Endothelial cell (in vitro differentiated cells): ENCODE measurements around the gene OR10J1. TPM values are rescaled to one million over a fixed set of nuclear protein-coding genes. Genes with fewer than 3 reads are reported as not detected.

Experiments used
- DNase-seq: peaks from one replicate; pipeline ENCODE4 v3.0.0; 2021; ENCODE audit warnings: low spot score
- H3K27ac Mint-ChIP-seq: one replicate; pipeline ENCODE4 v1.8.0; 2021; ENCODE audit warnings: mixed read lengths, inconsistent platforms; ENCODE audit not compliant: unreplicated experiment
- H3K27me3 Mint-ChIP-seq: one replicate; pipeline ENCODE4 v1.8.0; 2021; ENCODE audit warnings: mild to moderate bottlenecking, moderate library complexity, mixed read lengths, inconsistent platforms; ENCODE audit not compliant: unreplicated experiment
- H3K36me3 Mint-ChIP-seq: one replicate; pipeline ENCODE4 v1.8.0; 2021; ENCODE audit warnings: mild to moderate bottlenecking, low read depth, mixed read lengths, inconsistent platforms; ENCODE audit not compliant: unreplicated experiment
- H3K4me1 Mint-ChIP-seq: one replicate; pipeline ENCODE4 v1.8.0; 2021; ENCODE audit warnings: mild to moderate bottlenecking, mixed read lengths, inconsistent platforms; ENCODE audit not compliant: unreplicated experiment
- H3K4me3 Mint-ChIP-seq: one replicate; pipeline ENCODE4 v1.8.0; 2021; ENCODE audit warnings: mild to moderate bottlenecking, mixed read lengths, inconsistent platforms; ENCODE audit not compliant: unreplicated experiment
- H3K9me3 Mint-ChIP-seq: one replicate; pipeline ENCODE4 v1.8.0; 2021; ENCODE audit warnings: mixed read lengths, inconsistent platforms; ENCODE audit not compliant: unreplicated experiment
- total RNA-seq: library from RNA; stranded (reverse); fragmentation: NEBNext Ultra II Directional; extraction: Animal tissue kit (Norgen Biotek cat#: 25700); gene quantifications from one replicate; pipeline ENCODE4 v1.2.1, GENCODE V29; 2021; ENCODE audit not compliant: unreplicated experiment
- TF ChIP-seq, protein P1 (sequence below): fragments of 200-600 bp; sonication (generic); IDR thresholded peaks from one replicate; pipeline ENCODE4 v1.5.0; 2021; ENCODE audit warnings: antibody characterized with exemption; ENCODE audit not compliant: unreplicated experiment

The OR10J1 gene
- total RNA-seq, 1 donor from 2014 or later: not detected

DNA sequence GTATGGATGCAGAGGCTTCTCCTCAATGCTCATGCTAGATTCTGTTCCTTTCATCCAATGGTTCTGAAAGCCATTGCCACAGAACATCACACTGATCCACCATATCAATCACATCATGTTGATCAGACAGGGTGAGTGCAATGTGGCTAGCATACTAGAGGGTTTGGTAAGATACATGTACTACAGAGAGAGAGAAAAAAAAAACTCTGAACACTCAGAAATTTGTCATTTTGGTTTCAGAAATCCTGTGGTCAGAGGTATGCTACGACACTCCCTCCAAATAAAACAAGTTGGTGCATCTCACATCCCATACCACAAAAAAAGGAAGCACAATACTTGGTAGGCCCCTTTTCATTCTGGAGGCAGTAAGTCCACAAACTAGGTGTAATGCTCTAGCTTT is 35.4 kb downstream of the OR10J1 start:
- DNase-seq: no peak
- Mint-ChIP-seq H3K27ac (no peak overlapping the region), H3K4me1 (peaks cover 9% of the 10 kb centered on the region), H3K4me3 (no peak overlapping the region), H3K9me3 (no peaks in the 10 kb centered on the region), H3K27me3 (no peaks in the 10 kb centered on the region), H3K36me3 (no peaks in the 10 kb centered on the region)
- TF ChIP-seq, protein P1, sequence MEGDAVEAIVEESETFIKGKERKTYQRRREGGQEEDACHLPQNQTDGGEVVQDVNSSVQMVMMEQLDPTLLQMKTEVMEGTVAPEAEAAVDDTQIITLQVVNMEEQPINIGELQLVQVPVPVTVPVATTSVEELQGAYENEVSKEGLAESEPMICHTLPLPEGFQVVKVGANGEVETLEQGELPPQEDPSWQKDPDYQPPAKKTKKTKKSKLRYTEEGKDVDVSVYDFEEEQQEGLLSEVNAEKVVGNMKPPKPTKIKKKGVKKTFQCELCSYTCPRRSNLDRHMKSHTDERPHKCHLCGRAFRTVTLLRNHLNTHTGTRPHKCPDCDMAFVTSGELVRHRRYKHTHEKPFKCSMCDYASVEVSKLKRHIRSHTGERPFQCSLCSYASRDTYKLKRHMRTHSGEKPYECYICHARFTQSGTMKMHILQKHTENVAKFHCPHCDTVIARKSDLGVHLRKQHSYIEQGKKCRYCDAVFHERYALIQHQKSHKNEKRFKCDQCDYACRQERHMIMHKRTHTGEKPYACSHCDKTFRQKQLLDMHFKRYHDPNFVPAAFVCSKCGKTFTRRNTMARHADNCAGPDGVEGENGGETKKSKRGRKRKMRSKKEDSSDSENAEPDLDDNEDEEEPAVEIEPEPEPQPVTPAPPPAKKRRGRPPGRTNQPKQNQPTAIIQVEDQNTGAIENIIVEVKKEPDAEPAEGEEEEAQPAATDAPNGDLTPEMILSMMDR: no peak

DNA sequence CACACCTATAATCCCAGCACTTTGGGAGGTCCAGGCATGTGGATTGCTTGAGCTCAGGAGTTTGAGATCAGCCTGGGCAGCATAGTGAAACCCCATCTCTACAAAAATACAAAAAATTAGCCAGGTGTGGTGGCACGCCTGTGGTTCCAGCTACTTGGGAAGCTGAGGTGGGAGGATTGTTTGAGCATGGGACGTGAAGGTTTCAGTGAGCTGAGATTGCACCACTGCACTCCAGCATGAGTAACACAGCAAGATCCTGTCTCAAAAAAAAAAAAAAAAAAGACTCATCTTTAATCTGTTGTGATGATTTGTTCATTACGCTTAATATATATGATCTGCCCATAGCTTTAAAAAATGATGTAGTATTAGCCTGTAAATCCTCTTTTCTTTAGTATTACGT is 44.0 kb downstream of the OR10J1 start:
- H3K4me1 Mint-ChIP-seq: no peaks in the 10 kb centered on the region
- no peak for DNase-seq
- H3K27ac Mint-ChIP-seq: no peak overlapping the region
- no peak overlapping the region for H3K4me3 Mint-ChIP-seq
- no peaks in the 10 kb centered on the region for H3K9me3 Mint-ChIP-seq
- peaks cover 2% of the 10 kb centered on the region for H3K27me3 Mint-ChIP-seq
- TF ChIP-seq, protein P1: no peak
- peaks cover 2% of the 10 kb centered on the region for H3K36me3 Mint-ChIP-seq

Other genes with a start within 250 kb of the OR10J1 start
- 0.23 TPM for gene ACKR1, start 234.8 kb upstream of the OR10J1 start, total RNA-seq
- not detected for gene FCER1A, start 137.4 kb upstream of the OR10J1 start, total RNA-seq
- not detected for gene OR10J4, start 7.5 kb upstream of the OR10J1 start, total RNA-seq
- not detected for gene OR10J5, start 96.3 kb downstream of the OR10J1 start, total RNA-seq
- not detected for gene APCS, start 148.1 kb downstream of the OR10J1 start, total RNA-seq